ENCODE data around the gene BRK1.

The BRK1 gene

DNA sequence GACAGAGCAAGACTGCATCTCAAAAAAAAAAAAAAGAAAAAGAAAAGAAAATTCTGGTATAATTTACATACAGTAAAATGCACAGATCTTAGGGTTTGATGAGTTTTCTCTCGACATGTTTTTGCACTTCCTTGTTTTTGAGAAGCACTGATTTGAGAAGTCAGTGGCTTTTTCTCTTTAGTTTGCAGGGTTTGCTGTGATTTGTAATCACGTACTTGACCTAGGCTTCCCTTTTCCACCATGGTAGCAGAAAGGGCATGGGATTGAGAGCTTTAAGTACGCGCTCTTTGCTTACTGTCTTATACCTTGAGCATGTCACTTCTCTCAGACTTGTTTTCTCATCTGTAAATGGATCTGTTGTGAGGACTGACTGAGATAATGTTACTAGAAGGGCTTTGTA lies 30.2 kb downstream of the BRK1 start:
- no peak overlapping the region for H3K4me3 ChIP-seq (ENCODE audit: low read depth, low read length)
- no peak for DNase-seq (ENCODE audit: low read depth, low spot score)
- TF ChIP-seq, protein P1, sequence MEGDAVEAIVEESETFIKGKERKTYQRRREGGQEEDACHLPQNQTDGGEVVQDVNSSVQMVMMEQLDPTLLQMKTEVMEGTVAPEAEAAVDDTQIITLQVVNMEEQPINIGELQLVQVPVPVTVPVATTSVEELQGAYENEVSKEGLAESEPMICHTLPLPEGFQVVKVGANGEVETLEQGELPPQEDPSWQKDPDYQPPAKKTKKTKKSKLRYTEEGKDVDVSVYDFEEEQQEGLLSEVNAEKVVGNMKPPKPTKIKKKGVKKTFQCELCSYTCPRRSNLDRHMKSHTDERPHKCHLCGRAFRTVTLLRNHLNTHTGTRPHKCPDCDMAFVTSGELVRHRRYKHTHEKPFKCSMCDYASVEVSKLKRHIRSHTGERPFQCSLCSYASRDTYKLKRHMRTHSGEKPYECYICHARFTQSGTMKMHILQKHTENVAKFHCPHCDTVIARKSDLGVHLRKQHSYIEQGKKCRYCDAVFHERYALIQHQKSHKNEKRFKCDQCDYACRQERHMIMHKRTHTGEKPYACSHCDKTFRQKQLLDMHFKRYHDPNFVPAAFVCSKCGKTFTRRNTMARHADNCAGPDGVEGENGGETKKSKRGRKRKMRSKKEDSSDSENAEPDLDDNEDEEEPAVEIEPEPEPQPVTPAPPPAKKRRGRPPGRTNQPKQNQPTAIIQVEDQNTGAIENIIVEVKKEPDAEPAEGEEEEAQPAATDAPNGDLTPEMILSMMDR (IDR thresholded peaks at IDR 0.05; ENCODE audit: low read depth, low read length), result no peak
- in situ Hi-C loops (cut with HindIII; ENCODE audit: low sequenced_read_pairs), result no loop called here

DNA sequence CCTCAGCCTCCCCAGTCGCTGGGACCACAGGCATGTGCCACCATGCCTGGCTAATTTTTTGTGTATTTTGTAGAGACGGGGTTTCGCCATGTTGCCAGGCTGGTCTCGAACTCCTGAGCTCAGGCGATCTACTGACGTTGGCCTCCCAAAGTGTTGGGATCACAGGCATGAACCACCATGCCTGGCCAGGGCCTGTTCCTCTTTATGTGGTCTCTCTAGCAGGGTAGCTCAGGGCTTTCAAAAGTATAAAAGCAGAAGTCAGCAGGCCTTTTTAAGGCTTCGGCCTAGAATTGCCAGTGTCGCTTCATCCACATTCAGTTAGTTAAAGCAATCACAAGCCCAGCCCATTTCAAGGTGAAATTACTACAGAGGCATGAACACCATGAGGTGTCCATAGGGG lies 33.8 kb downstream of the BRK1 start:
- no peak overlapping the region for H3K4me3 ChIP-seq (ENCODE audit: low read depth, low read length)
- in situ Hi-C loops (cut with HindIII; ENCODE audit: low sequenced_read_pairs), result no loop called here

DNA sequence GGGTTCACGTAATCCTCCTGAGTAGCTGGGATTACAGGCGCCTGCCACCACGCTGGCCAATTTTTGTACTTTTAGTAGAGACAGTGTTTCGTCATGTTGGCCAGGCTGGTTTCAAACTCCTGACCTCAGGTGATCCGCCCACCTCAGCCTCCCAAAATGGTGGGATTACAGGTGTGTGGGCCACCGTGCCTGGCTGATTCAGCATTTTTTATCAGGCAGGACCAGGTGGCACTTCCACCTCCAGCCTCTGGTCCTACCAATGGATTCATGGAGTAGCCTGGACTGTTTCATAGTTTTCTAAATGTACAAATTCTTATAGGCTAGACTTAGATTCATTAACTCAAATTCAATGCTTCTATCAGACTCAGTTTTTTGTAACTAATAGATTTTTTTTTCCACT lies 35.5 kb downstream of the BRK1 start:
- no peak for DNase-seq (ENCODE audit: low read depth, low spot score)
- TF ChIP-seq, protein P1 (IDR thresholded peaks at IDR 0.05; ENCODE audit: low read depth, low read length), result no peak
- in situ Hi-C loops (cut with HindIII; ENCODE audit: low sequenced_read_pairs), result no loop called here
- no peak overlapping the region for H3K4me3 ChIP-seq (ENCODE audit: low read depth, low read length)

More for the DNA sequence above, 33.8 kb downstream of the BRK1 start:
- DNase-seq (ENCODE audit: low read depth, low spot score), result no peak
- TF ChIP-seq, protein P1 (IDR thresholded peaks at IDR 0.05; ENCODE audit: low read depth, low read length), result no peak

DNA sequence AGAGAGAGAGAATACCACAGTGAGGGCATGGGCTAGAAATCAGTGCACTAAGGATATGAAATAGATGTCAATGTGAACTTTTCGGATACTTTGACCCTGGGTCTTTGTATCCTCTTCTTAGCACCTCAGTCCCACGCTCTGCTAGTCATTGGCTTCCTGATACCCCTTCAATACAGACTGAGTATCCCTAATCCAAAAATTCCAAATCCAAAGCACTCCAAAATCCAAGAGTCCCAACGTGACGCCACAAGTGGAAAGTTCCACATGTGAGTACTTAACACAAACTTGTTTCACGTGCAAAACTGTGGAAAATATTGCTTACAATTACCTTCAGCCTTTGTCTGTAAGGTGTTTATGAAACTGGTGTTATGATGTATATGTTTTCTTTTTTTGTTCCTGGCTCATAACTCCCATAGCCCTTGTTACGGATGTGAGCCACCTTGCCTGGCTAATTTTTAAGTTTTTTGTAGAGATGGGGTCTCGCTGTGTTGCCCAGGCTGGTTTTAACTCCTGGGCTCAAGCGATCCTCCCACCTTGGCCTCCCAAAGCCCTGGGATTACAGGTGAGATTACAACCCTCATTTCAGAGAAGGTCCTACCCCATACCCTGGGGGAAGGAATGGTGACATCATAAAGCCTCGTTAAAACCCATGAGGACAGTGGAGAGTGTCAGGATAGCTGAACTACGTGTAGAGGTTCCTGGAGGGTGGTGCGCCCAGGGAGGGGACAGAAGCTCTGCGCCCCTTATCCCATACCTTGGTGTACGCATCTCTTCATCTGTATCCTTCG lies 39.1 kb downstream of the BRK1 start:
- H3K4me3 ChIP-seq (ENCODE audit: low read depth, low read length), result no peak overlapping the region
- in situ Hi-C loops (cut with HindIII; ENCODE audit: low sequenced_read_pairs), result no loop called here
- TF ChIP-seq, protein P1 (IDR thresholded peaks at IDR 0.05; ENCODE audit: low read depth, low read length), result no peak
- no peak for DNase-seq (ENCODE audit: low read depth, low spot score)

DNA sequence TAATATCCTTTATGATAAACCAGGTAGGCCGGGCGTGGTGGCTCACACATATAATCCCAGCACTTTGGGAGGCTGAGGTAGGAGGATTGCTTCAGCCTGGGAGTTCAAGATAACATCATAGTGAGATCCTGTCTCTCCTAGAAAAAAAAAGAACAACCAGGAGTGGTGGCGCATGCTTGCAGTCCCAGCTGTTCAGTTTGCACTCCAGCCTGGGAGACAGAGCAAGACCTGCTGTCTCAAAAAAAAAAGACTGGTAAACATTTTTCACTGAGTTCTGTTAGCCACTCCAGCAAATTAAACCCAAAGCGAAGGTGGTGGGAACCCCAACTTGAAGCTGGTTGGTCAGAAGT lies 39.6 kb downstream of the BRK1 start:
- H3K4me3 ChIP-seq (ENCODE audit: low read depth, low read length), result no peak overlapping the region
- TF ChIP-seq, protein P1 (IDR thresholded peaks at IDR 0.05; ENCODE audit: low read depth, low read length), result no peak
- DNase-seq (ENCODE audit: low read depth, low spot score), result no peak
- in situ Hi-C loops (cut with HindIII; ENCODE audit: low sequenced_read_pairs), result no loop called here

DNA sequence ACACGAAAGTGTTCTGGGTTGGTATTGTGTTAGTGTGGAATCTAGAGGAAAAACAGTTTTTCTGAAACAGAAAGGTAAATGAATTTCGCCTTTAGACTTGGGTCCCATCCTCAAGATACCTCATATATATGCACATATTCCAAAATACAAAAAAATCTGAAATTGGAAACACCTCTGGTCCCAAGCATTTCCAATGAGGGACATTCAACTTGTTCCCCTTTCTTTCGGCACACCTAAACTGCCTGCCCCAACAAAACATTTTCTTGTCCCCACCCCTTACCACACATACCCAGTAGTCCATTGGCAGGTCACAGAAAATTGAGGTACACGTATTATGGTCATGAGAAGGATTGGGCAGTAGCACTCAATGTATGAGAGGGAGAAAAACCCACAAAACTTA lies 40.2 kb downstream of the BRK1 start:
- H3K4me3 ChIP-seq (ENCODE audit: low read depth, low read length), result no peak overlapping the region
- DNase-seq (ENCODE audit: low read depth, low spot score), result no peak
- TF ChIP-seq, protein P1 (IDR thresholded peaks at IDR 0.05; ENCODE audit: low read depth, low read length), result no peak
- in situ Hi-C loops (cut with HindIII; ENCODE audit: low sequenced_read_pairs), result no loop called here
